ENCODE measurements around the gene PPP2R5C.

The PPP2R5C gene

DNA sequence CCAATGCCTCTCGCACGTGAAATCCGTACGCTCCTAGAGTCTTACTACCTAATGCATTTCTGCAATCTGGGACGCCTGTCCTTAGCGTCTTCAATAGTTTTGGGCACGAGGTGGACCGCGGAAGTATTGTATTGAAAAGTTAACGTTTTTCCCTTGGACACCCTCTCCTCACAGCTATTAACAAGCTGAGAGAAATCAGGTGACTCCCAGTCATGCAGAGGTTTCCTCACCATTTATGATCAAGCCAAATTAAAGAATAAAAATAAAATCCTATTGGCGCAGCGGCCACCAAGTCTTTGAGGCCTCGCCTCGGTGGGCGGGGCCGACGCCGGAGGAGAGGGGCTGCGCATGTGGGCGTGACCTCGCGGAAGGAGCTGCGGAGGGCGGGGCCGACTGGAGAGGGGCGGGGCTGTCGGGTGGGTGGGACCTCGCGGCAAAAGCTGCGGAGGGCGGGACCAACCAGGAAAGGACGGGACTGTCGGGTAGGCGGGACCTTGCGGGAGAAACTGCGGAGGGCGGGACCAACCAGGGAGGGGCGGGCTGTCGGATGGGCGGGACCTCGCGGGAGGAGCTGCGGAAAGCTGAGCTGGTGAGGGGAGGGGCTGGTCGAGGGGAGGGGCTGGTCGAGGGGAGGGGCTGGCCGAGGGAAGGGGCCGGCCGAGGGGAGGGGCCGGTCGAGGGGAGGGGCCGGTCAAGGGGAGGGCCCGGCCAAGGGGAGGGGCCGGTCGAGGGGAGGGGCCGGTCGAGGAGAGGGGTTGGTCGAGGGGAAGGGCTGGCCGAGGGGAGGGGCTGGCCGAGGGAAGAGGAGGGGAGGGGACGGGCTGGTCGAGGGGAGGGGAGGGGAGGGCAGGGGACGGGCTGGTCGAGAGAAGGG, 1.1 kb upstream of the PPP2R5C start:
- H3K27ac ChIP-seq (ENCODE audit: extremely low read depth, low read depth, low read length), result no peak overlapping the region
- H3K4me1 ChIP-seq (ENCODE audit: control insufficient read depth, insufficient read depth, low read length), result peaks cover 3% of the 10 kb centered on the region
- ChIA-PET CTCF (interaction anchor here (0.6 to 0.7 kb wide), 5 partner anchors 53 to 1438 kb away, joined by 3 to 4 read pairs (median 3); no protein-coding TSS in a partner anchor), POLR2A (interaction anchor here (0.5 to 2.0 kb wide), 10 partner anchors 10 to 1839 kb away, joined by 3 to 14 read pairs (median 4); no protein-coding TSS in a partner anchor)
- TF ChIP-seq KLF16 (tag by site-specific recombination; IDR thresholded peaks at IDR 0.05) (peak; percentile 37; the same call in 1 of the 2 replicates), KLF10 (tag by site-specific recombination; IDR thresholded peaks at IDR 0.05) (0 out of 2 replicates have a peak, but pooled peaks have one; percentile 20), SP2 (tag by site-specific recombination; IDR thresholded peaks at IDR 0.05) (peak; percentile 83), KLF8 (tag by site-specific recombination; IDR thresholded peaks at IDR 0.05) (peak; percentile 81), ZNF140 (tag by site-specific recombination; IDR thresholded peaks at IDR 0.05) (no peak), KLF1 (tag by site-specific recombination; IDR thresholded peaks at IDR 0.05) (0 out of 2 replicates have a peak, but pooled peaks have one; percentile 10), ZNF292 (tag by site-specific recombination; IDR thresholded peaks at IDR 0.05; ENCODE audit: borderline replicate concordance, low read depth) (no peak), SP7 (tag by site-specific recombination; IDR thresholded peaks at IDR 0.05) (no peak), BCL11A (tag by site-specific recombination; IDR thresholded peaks at IDR 0.05; ENCODE audit: low read depth) (no peak), KLF9 (tag by site-specific recombination; IDR thresholded peaks at IDR 0.05; ENCODE audit: low read depth) (peak; percentile 96), SP3 (tag by site-specific recombination; IDR thresholded peaks at IDR 0.05) (peak; percentile 82), ZNF335 (tag by site-specific recombination; conservative IDR thresholded peaks at IDR 0.05) (peak; percentile 71), ZNF350 (tag by site-specific recombination; IDR thresholded peaks at IDR 0.05) (peak; percentile 78)
- TF ChIP-seq, protein P1, sequence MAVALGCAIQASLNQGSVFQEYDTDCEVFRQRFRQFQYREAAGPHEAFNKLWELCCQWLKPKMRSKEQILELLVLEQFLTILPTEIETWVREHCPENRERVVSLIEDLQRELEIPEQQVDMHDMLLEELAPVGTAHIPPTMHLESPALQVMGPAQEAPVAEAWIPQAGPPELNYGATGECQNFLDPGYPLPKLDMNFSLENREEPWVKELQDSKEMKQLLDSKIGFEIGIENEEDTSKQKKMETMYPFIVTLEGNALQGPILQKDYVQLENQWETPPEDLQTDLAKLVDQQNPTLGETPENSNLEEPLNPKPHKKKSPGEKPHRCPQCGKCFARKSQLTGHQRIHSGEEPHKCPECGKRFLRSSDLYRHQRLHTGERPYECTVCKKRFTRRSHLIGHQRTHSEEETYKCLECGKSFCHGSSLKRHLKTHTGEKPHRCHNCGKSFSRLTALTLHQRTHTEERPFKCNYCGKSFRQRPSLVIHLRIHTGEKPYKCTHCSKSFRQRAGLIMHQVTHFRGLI (tag by site-specific recombination; IDR thresholded peaks at IDR 0.05), result no peak
- TF ChIP-seq, protein P2, sequence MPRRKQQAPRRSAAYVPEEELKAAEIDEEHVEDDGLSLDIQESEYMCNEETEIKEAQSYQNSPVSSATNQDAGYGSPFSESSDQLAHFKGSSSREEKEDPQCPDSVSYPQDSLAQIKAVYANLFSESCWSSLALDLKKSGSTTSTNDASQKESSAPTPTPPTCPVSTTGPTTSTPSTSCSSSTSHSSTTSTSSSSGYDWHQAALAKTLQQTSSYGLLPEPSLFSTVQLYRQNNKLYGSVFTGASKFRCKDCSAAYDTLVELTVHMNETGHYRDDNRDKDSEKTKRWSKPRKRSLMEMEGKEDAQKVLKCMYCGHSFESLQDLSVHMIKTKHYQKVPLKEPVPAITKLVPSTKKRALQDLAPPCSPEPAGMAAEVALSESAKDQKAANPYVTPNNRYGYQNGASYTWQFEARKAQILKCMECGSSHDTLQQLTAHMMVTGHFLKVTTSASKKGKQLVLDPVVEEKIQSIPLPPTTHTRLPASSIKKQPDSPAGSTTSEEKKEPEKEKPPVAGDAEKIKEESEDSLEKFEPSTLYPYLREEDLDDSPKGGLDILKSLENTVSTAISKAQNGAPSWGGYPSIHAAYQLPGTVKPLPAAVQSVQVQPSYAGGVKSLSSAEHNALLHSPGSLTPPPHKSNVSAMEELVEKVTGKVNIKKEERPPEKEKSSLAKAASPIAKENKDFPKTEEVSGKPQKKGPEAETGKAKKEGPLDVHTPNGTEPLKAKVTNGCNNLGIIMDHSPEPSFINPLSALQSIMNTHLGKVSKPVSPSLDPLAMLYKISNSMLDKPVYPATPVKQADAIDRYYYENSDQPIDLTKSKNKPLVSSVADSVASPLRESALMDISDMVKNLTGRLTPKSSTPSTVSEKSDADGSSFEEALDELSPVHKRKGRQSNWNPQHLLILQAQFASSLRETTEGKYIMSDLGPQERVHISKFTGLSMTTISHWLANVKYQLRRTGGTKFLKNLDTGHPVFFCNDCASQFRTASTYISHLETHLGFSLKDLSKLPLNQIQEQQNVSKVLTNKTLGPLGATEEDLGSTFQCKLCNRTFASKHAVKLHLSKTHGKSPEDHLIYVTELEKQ (tag by site-specific recombination; IDR thresholded peaks at IDR 0.05; ENCODE audit: borderline replicate concordance), result no peak
- TF ChIP-seq, protein P3, sequence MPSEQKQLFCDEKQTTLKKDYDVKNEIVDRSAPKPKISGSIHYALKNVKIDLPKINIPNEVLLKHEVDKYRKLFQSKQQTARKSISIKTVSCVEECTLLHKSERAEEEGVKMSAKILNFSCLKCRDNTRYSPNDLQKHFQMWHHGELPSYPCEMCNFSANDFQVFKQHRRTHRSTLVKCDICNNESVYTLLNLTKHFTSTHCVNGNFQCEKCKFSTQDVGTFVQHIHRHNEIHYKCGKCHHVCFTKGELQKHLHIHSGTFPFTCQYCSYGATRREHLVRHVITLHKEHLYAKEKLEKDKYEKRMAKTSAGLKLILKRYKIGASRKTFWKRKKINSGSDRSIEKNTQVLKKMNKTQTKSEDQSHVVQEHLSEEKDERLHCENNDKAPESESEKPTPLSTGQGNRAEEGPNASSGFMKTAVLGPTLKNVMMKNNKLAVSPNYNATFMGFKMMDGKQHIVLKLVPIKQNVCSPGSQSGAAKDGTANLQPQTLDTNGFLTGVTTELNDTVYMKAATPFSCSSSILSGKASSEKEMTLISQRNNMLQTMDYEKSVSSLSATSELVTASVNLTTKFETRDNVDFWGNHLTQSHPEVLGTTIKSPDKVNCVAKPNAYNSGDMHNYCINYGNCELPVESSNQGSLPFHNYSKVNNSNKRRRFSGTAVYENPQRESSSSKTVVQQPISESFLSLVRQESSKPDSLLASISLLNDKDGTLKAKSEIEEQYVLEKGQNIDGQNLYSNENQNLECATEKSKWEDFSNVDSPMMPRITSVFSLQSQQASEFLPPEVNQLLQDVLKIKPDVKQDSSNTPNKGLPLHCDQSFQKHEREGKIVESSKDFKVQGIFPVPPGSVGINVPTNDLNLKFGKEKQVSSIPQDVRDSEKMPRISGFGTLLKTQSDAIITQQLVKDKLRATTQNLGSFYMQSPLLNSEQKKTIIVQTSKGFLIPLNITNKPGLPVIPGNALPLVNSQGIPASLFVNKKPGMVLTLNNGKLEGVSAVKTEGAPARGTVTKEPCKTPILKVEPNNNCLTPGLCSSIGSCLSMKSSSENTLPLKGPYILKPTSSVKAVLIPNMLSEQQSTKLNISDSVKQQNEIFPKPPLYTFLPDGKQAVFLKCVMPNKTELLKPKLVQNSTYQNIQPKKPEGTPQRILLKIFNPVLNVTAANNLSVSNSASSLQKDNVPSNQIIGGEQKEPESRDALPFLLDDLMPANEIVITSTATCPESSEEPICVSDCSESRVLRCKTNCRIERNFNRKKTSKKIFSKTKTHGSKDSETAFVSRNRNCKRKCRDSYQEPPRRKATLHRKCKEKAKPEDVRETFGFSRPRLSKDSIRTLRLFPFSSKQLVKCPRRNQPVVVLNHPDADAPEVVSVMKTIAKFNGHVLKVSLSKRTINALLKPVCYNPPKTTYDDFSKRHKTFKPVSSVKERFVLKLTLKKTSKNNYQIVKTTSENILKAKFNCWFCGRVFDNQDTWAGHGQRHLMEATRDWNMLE (tag by site-specific recombination; conservative IDR thresholded peaks at IDR 0.05; ENCODE audit: low read depth), result no peak
- TF ChIP-seq, protein P4, sequence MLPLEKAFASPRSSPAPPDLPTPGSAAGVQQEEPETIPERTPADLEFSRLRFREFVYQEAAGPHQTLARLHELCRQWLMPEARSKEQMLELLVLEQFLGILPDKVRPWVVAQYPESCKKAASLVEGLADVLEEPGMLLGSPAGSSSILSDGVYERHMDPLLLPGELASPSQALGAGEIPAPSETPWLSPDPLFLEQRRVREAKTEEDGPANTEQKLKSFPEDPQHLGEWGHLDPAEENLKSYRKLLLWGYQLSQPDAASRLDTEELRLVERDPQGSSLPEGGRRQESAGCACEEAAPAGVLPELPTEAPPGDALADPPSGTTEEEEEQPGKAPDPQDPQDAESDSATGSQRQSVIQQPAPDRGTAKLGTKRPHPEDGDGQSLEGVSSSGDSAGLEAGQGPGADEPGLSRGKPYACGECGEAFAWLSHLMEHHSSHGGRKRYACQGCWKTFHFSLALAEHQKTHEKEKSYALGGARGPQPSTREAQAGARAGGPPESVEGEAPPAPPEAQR (tag by site-specific recombination; IDR thresholded peaks at IDR 0.05), result no peak
- TF ChIP-seq, protein P5, sequence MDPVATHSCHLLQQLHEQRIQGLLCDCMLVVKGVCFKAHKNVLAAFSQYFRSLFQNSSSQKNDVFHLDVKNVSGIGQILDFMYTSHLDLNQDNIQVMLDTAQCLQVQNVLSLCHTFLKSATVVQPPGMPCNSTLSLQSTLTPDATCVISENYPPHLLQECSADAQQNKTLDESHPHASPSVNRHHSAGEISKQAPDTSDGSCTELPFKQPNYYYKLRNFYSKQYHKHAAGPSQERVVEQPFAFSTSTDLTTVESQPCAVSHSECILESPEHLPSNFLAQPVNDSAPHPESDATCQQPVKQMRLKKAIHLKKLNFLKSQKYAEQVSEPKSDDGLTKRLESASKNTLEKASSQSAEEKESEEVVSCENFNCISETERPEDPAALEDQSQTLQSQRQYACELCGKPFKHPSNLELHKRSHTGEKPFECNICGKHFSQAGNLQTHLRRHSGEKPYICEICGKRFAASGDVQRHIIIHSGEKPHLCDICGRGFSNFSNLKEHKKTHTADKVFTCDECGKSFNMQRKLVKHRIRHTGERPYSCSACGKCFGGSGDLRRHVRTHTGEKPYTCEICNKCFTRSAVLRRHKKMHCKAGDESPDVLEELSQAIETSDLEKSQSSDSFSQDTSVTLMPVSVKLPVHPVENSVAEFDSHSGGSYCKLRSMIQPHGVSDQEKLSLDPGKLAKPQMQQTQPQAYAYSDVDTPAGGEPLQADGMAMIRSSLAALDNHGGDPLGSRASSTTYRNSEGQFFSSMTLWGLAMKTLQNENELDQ (tag by site-specific recombination; IDR thresholded peaks at IDR 0.05; ENCODE audit: low read depth), result no peak
- TF ChIP-seq, protein P6, sequence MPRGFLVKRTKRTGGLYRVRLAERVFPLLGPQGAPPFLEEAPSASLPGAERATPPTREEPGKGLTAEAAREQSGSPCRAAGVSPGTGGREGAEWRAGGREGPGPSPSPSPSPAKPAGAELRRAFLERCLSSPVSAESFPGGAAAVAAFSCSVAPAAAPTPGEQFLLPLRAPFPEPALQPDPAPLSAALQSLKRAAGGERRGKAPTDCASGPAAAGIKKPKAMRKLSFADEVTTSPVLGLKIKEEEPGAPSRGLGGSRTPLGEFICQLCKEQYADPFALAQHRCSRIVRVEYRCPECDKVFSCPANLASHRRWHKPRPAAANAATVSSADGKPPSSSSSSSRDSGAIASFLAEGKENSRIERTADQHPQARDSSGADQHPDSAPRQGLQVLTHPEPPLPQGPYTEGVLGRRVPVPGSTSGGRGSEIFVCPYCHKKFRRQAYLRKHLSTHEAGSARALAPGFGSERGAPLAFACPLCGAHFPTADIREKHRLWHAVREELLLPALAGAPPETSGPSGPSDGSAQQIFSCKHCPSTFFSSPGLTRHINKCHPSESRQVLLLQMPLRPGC (tag by site-specific recombination; IDR thresholded peaks at IDR 0.05), result no peak
- no peaks in the 10 kb centered on the region for H3K9me3 ChIP-seq (ENCODE audit: control insufficient read depth, insufficient read depth, low read depth, low read length)
- H3K4me3 ChIP-seq (ENCODE audit: low read depth, low read length), result peak overlapping the region; percentile 75
- peaks cover 8 to 9% of the 10 kb centered on the region in 2 experiments; a peak in 2 of 3 replicates for H3K36me3 ChIP-seq (ENCODE audit: control insufficient read depth in 2 of 2, insufficient read depth in 1 of 2, low read length in 2 of 2)

All from HEK293 (cell line).